Endothelial cell of umbilical vein (primary cell): ENCODE results near the gene GIT2.

Source experiments
- CTCF ChIP-seq, 2 donors: IDR thresholded peaks; 1 replicate in 1 of 2; 2 replicates in 1 of 2; pipeline ENCODE4 v1.5.1; 2011; ENCODE audit warnings: low read length in 2 of 2, mild to moderate bottlenecking in 2 of 2, moderate library complexity in 2 of 2, control low read depth in 1 of 2, inconsistent platforms in 1 of 2, low read depth in 1 of 2; ENCODE audit not compliant: insufficient read depth in 1 of 2; ENCODE audit errors: extremely low read depth in 1 of 2
- FOS ChIP-seq: IDR thresholded peaks from 2 replicates; pipeline ENCODE4 v1.6.1; 2011; ENCODE audit warnings: mild to moderate bottlenecking, low read length, moderate library complexity, borderline replicate concordance; ENCODE audit not compliant: insufficient read depth
- POLR2AphosphoS5 ChIP-seq: IDR thresholded peaks from 2 replicates; pipeline ENCODE4 v1.6.1; 2012; ENCODE audit warnings: low read depth, mild to moderate bottlenecking, control low read depth, low read length, moderate library complexity; ENCODE audit not compliant: insufficient read depth

GRCh38 chr12:109914461-109914860, 81.7 kb downstream of the GIT2 start:
- TF ChIP-seq CTCF (IDR thresholded peaks at IDR 0.05; ENCODE audit: extremely low read depth in 1 of 2, insufficient read depth in 1 of 2, low read depth in 1 of 2, low read length in 2 of 2) (no peak), POLR2AphosphoS5 (no peak), FOS (no peak)
